GM18907 (cell line): ENCODE measurements around the gene AMER3.

Experiments
- ATAC-seq: cut with Tn5 transposase; IDR thresholded peaks from one replicate; pipeline ENCODE4 v1.9.1; 2021; ENCODE audit warnings: mild to moderate bottlenecking, moderate library complexity; ENCODE audit not compliant: unreplicated experiment

The AMER3 gene

DNA sequence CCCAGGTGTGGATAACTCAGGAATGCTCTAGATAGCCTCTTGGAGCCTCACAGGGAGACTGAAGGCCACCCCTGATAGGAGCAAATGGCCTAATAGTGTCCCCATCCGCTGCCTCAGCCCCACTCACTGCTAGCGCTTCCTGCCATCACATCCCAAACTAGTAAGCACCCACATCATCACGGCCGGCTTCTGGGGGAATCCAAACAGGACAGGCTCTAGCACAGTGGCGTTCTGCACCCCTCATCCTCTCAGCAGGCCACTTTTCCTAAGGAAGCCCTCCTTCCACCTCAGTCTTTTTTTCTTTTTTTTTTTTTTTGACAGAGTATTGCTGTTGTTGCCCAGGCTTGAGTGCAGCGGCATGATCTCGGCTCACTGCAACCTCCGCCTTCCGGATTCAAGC lies 6.3 kb upstream of the AMER3 start:
- no peak for ATAC-seq

GRCh38 chr2:130749641-130750040 lies 5.7 kb upstream of the AMER3 start:
- no peak for ATAC-seq

DNA sequence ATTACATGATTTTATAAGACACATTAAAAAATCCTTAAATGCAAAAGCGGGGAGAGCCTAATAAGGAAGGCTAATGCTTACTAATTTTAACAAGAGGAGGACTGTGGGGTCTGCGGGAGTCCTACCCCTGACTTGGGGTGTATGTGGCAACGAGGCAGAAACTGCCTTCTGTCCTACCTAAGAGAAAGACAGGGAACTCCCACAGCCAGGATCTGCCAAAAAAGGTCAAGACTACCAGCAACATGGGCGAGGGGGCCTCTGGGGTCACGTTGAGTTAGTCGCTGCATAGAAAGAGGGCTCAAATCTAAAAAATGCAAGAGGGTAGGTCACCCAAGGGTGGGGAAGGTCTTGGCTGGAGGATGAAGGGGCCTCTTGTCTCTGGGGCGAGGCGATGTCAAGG lies 529 bp upstream of the AMER3 start:
- no peak for ATAC-seq

DNA sequence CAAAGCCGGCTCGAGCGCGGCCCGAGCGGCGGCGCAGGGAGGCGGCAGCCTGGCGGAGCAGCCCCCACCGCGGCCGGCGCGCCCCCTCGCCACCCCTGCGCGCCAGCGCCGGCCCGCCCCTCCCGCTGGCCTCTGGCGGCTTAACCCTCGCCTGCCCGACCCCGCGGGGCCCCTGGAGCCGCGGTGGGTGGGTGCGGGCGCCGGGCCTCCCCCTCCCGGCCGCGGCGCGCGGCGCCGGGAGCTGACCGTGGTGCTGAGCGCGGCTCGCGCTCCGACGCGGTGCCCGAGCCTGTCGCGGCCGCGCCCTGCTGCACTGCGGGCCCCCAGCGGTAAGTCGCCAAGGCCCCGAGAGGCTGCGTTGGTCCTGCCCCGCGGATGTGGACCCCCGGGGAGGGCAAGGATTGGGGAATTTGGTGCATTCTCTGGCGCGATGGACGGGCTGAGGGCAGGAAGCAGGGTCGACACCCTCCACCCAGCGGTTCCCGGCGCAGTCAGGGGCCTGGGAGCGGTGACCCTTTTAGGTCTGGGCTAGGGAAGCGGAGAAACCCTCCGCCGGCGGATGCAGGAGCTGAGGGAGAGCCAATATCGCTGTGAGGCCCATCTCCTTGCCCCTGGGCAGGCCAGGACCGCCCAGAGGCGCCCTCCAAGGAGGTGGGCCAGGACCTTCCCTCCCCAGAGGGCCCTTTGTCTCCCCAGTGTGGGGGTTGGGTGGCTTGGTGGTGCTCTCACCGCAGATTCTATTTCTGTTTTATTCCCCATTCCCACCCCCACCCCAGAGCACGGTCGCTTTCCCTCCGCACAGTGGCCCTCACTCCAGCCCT lies 923 bp downstream of the AMER3 start:
- peak; percentile 53 for ATAC-seq

DNA sequence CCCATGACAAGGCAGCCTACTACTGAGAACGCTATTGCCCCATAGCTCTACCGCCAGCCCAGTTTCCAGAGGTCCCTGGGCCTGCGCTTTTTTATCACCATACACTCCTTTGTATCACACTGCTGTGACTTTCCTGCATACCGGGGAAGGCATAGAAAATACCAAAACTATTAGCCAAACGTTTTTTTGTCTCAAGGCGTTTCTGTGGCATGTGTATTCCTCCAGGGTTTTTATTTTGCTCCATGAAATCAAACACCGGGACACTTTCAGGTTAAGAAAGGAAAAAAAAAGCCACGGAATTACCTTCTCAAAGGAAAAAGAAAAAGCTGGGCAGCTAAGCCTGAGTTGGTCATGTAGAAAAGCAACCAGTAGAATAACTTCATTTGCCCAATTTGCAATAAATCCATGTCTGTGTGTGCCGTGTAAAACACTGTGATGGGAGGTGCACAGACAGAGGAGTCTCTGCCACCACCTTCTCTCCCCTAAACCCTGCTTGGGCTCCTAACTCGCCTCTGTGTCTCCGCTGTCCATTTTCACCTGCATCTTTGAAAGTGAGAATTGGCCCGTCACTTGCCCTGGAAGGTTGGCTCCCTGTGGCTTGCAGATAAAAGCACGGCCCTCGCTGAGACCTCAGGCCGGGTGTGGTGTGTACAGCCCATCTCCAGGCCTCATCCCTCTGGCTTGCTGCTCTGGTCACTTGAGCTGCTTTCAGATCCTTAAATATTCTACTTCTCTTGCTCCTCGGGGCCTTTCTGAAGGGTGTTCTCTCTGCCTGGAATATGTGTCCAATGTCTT lies 1.7 kb downstream of the AMER3 start:
- no peak for ATAC-seq

DNA sequence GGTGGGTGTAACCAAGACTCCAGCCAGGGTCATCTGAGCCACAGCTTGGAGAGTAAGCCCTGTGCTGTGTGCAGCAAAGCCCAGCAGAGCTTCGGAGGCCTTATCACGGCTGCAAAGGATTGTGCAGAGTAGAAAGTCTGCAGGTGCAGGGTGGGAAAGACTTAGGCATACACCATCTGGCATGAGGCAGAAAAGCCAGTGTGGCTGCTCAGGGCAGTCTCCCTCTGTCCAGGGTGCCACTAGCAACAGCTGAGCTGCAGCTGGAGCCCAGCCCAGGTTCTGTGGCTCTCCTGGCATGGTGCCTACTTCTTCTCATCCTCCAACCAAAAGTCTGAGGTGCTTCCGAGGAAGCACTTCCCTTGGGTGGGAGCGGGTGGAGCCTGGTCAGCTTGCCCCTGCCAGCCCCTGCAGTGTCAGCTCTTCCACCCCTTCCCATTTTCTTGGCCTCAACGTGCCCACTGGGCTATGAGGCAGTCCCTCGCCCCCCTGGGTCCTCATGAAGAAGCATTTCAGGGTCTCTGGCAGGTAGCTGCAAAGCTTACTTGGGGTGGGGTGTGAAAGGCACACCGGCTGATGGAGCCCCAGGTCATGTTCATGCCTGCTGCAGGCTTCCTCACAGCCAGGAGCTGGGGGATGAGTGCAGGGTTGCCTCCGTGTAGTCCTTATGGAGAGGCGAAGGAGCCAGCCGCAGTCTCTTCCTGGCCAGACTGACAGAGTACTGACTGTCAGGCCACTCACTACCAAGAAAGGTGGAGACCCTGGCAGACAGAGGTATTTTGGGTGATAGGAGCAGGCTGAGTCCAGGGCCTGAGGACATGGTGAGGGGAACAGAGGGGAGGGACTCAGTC lies 4.8 kb downstream of the AMER3 start:
- ATAC-seq, result no peak

GRCh38 chr2:130760754-130761751 lies 5.7 kb downstream of the AMER3 start:
- no peak for ATAC-seq

- ATAC-seq, result no peak
Observed at GRCh38 chr2:130762031-130762909, 6.9 kb downstream of the AMER3 start.

DNA sequence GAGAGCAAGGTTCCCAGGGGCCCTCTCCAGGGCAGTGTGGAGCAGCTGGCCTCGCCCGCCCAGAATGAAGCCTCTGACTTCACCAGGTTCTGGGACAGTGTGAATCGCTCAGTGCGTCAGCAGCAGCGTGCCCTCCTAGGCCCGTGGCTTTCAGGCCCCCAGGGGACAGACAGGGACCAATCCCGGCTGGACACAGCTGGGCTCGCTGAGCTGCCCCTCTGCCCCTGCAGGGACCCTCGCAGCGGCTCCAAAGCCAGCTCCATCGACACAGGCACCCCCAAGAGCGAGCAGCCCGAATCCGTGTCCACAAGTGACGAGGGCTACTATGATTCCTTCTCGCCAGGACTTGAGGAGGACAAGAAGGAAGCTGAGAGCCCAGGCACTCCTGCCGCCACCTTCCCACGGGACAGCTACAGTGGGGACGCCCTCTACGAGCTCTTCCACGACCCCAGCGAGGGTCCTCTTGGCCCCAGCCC lies 7.6 kb downstream of the AMER3 start:
- ATAC-seq, result no peak

DNA sequence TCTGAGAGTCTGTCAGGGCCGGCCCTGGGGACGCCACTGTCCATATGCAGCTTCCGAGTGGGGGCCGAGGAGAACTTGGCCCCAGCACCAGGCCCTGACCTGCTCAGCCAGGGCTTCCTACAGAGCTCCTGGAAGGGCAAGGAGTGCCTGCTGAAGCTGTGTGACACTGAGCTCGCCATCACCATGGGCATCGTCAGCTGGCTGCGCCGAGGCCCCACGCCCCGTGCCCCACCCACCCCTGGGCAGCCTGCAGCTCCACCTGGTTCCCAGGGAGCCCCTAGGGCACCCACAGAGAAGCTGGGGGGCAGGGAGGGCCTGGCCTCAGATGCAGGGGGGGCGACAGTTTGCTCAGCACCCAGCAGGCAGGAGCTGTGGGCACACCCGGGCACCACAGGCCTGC lies 8.1 kb downstream of the AMER3 start:
- ATAC-seq, result no peak

DNA sequence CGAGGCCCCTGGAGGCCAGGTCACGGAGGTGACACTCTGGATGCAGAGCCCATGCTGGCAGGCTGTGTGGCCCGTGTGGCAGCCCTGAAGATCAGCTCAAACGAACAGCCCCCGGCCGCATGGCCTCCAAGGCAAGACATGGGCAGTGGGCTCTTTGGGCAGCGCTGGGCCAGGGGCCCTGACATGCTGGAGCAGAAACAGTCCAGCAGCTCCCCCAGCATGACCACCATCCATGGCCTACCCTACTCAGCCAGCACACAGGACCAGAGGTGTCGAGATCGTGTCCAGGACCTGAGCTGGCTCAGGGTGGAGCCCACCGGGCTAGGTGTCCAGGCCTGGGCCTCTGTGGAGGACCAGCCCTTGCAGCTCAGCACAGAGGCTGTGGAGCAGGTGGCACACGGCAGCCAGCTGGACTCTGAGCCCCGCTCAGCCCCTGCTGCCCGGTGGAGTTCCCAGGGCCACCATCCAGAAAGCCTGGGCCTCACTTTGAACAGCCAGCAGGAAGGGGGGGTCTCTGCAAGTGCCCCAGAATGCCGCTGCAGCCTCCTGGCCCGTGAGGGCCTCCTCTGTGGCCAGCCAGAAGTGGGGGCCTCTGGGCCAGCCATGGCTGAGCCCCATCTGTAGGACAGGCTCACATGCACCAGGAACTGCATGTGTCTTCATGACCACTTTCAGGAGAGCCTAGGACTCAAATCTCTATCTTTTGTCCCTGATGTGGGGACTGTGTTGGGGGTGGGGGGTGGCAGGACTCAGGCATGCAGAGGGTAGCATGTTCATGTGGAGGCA lies 8.9 kb downstream of the AMER3 start:
- ATAC-seq, result no peak

GRCh38 chr2:130764821-130765115 lies 9.4 kb downstream of the AMER3 start:
- no peak for ATAC-seq

DNA sequence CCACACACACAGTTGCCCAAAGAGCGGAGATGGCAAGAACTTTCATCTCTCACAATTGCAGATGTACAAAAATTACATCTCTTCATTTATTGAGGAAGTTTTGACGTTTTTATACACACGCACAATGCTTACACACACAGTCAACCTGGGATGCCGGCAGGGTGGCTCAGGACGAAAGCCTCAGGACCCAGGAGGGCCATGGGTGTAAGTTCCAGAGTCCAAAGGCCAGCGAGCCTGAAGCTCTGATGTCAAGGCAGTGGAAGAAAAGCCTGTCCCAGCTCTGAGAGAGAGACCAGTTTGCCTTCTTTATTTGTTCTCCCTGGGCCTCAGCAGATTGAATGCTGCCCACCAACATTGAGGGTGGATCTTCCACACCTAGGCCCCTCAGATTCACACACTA lies 10.1 kb downstream of the AMER3 start:
- ATAC-seq, result no peak

DNA sequence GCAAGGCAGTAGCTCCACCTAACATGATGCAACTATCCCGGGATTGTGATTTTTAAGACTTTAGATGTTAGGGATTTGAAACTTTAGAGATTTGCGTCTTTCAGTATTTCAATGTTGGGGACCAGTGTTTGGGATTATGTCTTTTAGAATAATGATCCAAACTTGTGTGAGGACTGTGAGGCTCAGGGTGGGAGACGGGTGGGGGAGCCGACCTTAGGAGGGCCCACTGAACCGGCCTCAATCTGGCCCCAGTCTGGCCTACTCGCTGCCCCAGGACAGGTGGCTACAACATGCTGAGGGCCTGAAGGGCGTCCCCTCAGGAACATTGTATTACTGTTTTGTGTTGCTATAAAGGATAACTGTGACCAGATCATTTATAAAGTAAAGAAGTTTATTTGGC lies 10.7 kb downstream of the AMER3 start:
- no peak for ATAC-seq

DNA sequence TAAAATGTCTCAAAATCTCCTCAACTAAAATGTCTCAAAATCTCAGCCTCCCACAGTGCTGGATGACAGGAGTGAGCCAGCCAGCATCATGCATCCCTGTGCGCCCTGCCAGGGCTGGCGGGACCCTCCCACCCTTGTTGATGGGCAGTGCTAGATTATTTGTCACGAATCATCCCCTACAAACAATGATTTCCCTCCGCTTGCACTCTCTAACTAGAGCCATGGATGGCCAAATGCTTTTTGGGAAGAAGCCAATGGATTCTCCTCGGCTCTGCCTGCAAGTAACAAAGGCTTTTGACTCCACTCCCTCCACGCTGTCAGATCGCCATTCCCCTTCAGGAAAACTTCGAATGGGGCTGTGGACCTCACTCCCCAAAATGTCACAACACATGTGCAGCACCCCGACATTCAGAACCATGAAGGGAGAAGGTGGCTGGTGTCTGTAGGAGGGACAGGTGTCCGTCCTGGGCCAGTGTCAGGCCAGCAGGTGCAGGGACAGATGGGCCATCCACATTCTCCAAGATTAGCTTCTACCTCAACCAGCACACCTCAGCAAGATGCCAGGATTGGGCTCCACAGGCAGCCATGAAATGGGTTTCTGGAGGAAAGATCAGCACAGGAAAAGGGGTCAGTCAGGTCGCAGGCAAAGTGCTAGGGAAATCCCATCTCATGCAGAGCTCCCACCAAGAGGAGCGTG lies 11.5 kb downstream of the AMER3 start:
- ATAC-seq, result no peak

- no peak for ATAC-seq
Observed at GRCh38 chr2:130767408-130767775, 12.1 kb downstream of the AMER3 start.

- no peak for ATAC-seq
Observed at GRCh38 chr2:130768191-130768855, 13.0 kb downstream of the AMER3 start.
